Anterior cingulate cortex (tissue), 58 donors: ENCODE data around the gene PCNX2.

Source experiments
- DNase-seq, 58 donors: peaks; one replicate each; lab custom pipeline; 2025; lab: John Stamatoyannopoulos, UW

Gene PCNX2

DNA sequence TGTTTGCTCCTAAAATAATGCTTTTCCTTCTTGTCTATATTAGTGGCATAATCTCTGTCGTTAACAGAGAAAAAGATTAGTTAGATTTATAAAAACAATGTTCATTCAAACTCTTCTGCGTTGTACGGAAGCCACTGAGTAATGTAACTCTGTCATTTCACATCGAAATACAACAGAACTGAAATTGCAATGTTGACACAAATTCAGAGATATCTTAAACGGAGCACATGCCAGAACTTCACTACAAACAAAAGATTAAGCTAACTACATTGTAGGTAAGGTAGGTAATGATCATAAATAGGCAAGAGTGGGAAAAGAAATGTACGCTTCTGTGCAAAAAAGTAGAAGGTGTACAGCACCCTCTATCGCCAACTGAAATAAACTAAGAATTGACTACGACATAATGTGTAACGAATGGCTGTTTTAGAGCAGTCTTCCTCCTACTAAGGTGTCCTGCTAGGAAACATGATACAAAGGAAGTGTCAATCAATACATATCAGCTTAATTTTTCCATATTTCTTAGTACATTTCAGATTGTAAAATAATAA is 56.6 kb downstream of the PCNX2 start:
- no peak for DNase-seq

DNA sequence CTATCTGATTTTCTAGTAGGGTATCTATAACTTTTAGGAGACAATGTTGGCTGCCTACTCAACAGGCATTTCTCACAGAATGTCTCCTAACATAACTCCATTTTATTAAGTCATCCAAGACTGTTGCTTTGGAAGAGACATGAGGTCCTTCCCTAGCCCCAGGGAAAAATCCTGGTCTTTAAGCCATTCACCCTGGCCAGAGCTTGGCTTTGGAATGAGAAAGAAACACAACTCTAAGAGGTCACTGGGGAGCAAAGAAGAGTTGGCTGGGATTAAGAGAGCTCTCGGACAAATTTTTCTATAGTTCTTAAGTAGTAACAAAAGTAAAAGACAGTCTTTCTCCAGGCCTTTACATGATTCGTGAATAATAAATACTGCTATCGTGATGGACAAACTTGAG is 57.9 kb downstream of the PCNX2 start:
- DNase-seq = no peak

DNA sequence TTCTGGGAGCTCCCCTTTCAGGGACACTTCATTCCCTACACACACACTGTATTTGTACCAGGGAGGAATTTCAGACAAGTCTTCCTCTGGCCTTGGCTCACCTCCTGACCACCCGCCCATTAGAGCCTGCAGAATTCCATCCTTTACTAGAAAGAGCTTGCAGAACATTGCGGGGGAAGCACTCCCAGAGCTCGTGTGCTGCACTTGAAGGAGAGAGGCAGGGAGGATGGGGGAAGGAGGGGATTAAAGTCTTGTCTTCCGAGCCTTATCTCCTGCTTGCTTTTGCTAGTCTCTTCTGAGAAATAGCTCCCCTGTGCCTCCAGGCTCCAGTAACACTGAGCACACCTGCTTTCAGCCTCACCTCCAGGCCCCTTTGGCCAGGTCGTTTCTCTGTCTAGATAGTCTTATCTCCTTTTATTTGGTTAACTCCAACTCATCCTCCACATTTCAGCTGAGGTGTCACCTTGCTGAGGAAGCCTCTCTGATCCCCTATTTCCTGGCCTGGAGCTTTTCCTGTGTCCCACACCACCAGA is 62.0 kb downstream of the PCNX2 start:
- DNase-seq = no peak

DNA sequence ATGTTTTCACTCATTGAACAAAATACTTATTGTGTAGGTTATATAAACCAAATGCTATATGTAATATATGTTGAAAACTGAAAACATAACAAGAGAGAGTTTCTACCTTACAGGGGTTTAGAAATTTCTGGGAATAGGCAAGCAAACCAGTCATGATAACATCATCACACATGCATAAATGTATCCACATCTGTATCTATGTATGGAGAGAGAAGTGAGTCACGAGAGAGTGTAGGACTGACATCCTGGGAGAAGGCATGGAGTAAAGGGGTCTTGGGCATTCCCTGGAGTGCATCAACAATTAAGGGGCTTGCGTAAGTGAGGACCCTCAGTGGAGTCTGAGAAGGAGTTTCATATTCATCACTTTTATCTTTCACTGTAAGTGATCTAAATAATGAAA is 65.5 kb downstream of the PCNX2 start:
- DNase-seq = no peak

DNA sequence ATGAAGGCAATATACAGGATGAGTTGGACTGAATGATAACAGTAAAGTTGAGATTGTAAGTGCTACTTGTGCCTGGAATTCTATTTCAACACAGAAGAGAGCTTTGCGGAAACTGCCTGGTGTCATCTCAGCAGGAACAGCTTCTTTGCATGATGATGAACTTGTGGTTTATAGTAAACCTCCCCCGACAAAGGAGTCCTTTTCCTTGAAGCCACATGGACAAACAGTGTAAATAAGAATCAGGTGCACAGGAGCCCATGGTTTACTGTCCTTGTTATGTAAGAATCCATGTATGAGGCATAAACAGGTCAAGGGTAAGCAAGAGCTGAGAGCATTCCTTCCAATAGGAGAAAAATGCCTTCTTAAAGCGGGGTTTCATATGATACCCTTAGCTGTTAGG is 66.2 kb downstream of the PCNX2 start:
- DNase-seq = no peak

DNA sequence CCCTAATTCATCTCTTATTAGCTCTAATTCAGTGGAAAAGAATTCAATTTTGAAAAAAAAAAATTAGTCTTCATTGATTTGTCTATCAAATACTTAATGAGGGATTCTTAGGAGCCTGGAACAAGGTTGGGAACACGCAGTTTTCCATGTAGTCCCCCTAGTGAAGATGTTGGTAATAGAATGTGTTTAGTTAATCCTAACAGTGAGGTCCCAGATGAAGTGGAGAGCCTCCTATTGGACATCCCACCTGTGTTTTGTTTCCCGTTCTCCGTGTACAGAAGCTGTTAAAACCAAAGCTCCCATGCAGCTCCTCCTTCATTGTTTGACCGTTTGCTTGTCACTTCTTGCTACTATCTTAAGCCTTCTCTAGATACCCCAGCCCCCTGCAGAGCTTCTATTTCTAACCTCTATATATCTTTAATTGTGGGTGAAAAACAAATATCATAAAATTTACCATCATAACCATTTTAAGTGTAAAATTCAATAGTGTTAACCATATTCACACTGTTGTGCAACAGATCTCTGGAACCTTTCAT is 67.5 kb downstream of the PCNX2 start:
- DNase-seq = no peak

DNA sequence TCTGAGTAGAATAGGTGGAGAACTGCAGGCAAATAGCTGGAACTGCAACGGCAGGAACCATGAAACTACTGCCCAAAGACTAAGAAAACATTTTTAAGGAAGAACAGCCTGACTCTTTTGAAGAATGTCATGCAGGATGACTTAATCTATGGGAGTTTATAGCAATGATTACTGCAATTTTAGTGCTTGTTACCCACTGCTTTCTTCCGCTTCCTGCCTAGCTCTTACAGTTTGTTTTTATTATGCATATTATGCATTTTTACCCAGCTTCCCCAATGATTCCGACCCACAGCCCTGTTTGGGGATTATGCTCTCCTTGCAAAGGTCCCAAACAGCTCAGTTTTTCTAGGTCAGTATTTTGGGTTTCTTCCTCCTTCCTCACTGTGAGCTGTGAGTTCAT is 71.2 kb downstream of the PCNX2 start:
- DNase-seq = no peak

DNA sequence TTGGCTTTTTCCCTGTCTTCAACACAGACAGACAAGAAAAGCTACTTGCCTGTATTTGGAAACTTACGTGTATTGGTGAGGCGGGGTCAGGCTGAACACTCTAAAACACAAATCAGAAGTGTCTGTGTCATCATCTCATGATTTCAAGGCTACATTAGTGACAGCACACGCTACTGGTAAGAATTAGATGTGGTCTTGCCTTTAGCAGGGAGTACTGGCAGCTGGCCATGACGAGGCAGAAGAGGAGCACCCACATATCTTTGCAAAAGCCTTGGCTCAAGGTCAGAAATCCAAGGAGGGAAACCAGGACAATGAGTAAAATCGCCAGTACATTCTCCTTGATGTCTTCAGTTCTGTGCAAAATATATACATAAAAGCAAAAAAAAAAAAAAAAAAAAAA is 77.7 kb downstream of the PCNX2 start:
- peak in 6 of 58 donors; percentile 3 to 15 (median 6) for DNase-seq

DNA sequence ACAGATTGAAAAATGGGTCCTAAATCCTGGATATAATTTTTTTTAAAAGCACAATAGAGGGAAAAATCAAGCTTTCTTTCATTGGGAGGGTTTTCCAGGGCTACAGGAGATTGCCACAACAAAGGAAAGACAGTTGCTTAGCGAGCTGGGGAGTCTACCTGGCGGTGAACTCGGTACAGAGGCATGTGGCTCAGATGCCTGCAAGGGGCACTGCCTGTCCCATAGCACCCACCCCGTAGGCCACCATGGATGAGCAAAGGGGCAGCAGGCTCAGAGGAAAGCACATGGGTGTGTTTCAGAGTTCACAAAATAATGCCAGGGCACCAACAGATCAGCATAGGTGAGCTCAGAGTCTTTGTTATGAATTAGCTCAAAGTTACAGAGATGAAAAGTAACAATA is 79.5 kb downstream of the PCNX2 start:
- DNase-seq = no peak

DNA sequence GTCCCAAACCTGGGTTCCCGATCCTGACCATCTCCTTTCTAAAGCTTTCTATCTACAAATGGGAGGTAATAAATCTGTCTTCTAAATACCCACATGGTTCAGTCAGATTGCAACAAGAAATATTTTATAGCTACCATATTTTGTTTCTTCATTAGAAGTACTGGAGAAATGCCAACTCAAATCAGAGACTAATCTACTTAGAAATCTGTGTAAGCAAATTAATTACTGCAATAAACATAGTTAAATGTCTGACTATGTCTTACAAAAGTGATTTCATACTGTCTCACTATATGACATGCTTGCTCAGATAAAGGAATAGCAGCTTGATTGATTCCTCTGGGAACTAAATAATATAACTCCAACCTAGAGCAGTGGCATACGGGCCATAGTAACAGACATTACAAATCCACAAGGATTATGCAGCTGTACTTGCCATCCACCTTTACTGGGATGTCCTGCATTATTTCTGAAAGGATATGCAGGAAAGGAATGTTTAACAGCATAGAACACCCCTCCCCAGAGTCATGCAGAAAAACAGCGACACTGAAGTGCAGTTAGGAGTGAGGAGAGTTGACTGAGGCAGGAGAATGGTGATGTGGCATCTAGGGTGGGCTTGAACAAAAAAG is 80.3 kb downstream of the PCNX2 start:
- DNase-seq = no peak

DNA sequence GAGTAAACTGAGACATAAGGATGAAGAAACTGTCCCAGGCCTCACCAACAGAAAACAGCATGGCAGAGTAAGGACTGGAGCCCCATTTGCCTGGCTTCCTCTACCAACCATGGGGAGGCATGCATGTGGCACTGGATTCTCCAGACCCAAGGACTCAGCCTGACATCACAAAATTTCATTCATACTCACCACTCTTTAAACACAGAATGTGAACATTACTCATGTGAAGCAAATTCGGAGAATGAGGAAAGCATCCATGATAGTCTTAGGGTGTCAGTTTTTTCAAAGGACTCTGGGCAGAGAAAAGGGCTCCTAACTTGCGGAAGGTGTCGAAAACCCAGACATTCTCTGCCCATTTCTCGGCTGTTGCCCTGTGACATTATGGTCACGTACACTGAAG is 83.9 kb downstream of the PCNX2 start:
- DNase-seq = no peak

DNA sequence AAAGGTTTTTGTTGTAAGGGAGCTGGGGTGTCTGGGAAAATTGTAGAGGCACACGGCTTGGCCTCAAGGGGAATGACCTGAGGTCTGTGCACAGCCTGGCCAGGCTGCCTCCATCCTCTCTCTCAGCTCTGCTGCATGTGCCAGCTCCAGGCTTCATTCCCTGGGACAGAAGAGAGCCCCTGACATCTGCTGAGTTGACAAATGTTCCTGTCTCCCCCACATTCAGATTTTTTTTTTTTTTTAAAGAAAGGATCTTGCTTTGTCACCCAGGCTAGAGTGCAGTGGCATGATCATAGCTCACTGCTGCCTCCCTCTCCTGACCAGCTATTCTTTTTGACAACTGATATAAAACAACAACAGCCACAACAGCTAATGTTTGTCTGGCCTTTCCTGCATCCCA is 84.4 kb downstream of the PCNX2 start:
- DNase-seq = no peak

DNA sequence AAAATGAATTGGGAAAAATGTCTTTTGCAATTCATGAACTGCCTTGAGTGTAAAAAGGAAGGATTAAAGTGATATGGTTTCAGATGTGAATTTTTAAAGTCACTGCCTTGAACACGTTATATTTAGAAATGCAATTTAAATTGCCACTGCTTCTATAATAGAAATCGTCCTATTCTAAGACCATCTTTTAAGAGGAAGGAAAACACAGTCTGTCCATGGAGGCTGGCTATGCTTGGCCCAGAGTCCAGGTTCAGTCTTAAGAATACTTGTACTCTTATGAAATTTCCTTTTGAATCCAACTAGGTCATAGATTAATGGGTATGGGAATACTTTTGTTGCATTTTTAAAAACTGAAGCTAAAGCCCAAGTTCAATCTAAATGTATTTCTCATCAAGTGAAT is 86.0 kb downstream of the PCNX2 start:
- DNase-seq = no peak

DNA sequence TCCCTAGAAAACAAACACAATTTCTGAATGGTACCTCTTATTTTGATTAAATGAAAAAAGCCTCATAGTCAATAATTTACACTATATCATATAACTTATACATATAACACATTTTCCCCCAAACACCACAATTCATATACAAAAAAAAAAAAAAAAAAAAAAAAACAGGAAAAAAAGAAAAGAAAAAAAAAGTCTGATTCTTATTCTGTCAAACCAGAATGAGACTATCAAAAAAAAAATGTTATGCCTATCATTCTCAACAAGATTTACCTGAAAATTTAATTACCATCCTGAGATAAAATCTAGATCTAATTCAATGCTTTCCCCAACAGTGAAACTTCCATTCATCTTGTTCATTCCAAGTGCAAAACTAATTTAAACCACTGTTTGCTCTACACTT is 86.8 kb downstream of the PCNX2 start:
- no peak for DNase-seq

DNA sequence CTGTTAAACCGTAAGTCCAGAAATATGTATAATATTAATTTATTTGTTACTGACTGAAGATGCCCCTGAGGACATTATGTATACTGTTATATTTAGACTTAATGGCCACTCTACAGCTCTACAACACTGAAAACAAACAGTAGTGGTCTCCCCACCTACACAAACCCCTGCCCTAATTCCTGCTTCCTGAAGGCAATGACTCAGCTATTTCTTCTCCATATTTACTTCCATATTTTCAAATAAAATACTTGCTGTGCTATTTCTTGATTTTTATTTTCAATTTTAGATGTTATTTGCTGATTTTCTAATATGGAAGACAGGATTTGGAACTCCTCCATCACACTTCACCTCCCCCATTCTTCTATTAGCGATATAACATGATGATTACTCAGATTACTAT is 97.6 kb downstream of the PCNX2 start:
- DNase-seq = no peak

DNA sequence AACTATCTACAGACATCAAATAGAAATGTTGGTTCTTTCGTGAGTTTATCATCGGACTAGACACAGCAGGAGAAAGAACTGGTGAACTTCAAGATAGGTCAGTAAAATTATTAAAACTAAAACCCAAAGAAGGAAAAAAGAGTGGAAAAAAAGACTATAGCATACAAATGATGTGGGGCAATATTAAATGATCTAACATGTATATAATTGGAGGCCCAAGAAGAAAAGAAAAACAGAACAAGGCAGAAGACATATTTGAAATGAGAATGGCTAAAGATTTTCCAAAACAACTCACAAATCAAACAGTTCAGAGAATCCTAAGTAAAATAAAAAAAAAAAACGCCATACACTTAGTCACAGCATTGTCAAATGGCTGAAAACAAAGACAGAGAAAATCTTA is 101.8 kb downstream of the PCNX2 start:
- DNase-seq = no peak

DNA sequence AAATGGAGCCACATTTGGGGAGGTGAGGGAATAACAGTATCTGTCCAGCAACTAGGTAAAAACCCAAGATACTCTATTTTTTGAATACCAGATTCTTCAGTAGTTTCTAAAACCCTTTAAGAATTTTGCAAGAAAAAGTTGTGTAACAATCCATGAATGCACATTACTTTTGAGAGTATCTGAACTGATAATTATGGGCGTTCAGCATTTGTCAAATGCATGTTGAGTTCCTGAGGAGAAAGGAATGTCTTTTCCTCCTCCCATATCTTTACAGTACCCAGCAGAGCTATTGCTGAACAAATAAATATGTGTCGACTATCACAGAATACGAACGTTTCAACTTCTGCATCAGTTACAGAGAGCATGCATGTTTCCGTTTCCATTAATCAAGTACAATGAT is 104.5 kb downstream of the PCNX2 start:
- no peak for DNase-seq

DNA sequence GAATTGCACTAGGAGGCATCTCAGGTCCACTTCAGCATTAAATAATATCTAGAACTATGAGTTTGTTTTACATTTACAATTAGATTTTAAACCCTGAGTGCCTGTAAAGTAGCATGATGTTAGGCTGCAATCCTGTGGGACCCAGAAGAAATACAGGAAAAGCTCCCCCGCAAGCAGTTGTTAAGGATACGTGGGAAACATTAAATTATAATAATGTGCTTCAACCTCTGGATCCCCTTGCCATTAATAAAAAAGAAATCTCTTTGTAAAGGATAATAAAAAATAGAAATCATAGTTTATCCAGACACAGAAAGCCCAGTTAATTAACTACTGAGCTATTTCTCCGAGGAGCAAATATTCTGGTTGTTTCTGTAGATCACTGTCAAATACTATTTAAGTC is 106.0 kb downstream of the PCNX2 start:
- no peak for DNase-seq

DNA sequence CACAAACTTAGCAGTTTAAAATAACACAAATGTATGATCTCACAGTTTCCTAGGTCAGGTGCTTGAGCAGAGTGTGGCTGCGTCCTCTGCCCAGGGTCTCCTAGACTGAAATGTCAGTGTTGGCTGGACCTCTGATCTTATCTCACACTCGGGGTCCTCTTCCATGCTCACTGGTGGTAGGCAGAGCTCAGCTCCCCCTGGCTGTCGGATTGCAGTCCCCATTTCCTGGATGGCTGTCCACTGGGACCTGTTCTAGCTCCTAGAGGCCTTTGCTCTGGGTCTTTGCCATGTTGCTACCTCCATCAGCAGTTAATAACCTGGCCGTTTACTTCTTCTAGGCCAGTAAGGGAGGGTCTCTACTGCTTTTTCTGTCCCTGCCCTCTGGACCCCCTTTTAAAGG is 107.5 kb downstream of the PCNX2 start:
- DNase-seq = no peak

DNA sequence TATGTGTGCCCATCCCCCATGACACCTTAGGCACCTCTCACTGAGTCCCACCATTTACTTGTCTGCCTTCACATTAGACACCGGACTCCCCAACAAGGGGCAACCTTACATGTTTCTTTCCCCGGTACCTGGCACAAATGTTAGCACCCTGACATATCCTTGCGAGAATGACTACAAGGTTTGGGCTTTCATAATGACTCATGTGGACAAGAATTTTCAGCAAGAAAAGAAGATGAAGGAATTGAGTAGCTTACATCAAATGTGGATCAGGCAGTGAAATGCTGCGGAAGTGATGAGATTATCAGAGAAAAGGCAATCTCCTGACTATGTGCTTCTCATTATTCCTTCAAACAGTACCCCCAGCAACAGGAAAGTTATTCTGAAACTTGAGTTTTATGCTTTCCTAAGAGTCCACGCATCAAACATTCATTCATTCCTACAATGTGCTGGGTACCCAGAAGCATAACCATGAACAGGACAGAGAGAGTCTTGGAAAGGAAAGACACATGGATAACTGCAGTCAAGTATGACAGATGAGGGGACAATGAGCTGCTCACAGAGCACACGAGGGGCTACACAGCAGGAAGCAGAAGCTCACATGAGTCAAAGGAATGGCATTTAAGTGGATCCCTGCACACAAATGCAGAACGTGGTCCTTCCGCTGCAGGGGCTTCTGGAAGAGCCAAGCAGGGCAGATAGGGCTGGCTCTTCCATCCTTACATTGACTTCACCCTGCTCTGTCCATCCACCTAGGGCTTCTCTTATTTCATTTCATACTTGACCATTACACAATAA is 112.1 kb downstream of the PCNX2 start:
- DNase-seq = no peak

DNA sequence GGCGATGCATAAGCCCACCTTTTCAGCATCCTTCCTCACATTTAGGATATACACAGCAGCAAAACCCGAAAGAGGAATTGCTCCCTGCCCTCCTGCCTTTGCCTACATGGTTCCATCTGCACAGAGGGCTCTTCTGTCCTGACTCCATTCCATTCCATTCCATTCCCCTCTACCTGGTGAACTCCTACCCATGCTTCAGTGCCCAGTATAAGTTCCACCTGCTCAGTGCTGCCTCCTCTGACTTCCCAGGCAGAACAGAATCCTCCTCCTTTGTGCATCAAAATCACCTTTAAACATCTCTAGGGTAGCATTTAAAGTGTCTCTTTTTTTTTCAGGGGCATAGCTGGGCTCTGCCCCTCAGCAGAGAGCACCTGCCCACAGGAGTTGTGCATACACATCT is 112.9 kb downstream of the PCNX2 start:
- no peak for DNase-seq
